GM12892 (cell line): Measurements from ENCODE around the gene JAK1.

Experiments
- POLR2A ChIP-seq: IDR thresholded peaks from 2 replicates; pipeline ENCODE4 v1.6.1; 2011; ENCODE audit warnings: low read depth, low read length, control low read depth
- POLR2AphosphoS5 ChIP-seq: IDR thresholded peaks from 2 replicates; pipeline ENCODE4 v1.6.1; 2011; ENCODE audit warnings: low read depth, low read length, control low read depth
- TAF1 ChIP-seq: IDR thresholded peaks from 2 replicates; pipeline ENCODE4 v1.6.1; 2011; ENCODE audit warnings: low read depth, mild to moderate bottlenecking, control low read depth, low read length, borderline replicate concordance

- TF ChIP-seq POLR2A (no peak), POLR2AphosphoS5 (no peak), TAF1 (no peak)
These were observed 83.6 kb downstream of the JAK1 start for GRCh38 chr1:64882574-64883255.
